Measurements from ENCODE around the gene HGFAC.

Gene HGFAC

DNA sequence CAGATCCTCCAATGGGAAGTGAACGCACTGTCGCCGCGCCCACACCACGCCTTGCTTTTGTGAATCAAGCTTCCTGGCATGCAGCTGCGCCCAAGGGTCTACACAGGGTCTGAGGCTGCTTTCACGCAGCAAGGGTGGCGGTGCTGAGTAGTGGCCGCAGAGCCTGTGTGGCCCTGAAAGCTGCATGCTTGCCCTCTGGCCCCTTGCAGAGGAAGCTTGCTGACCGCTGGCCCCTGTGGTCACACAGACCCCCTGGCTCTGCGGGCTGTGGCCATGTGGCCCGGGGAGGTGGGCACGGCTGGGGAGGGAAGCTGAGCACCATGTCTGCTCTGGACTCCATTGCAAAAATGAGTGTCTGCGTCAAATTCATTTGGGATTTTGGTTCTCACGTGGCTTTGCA lies 30.1 kb downstream of the HGFAC start:
- CTCF ChIA-PET = interaction anchor here (1.1 to 3.1 kb wide), 3 partner anchors 9 to 126 kb away, joined by 3 to 33 read pairs (median 3); no protein-coding TSS in a partner anchor
- TF ChIP-seq, protein P1, sequence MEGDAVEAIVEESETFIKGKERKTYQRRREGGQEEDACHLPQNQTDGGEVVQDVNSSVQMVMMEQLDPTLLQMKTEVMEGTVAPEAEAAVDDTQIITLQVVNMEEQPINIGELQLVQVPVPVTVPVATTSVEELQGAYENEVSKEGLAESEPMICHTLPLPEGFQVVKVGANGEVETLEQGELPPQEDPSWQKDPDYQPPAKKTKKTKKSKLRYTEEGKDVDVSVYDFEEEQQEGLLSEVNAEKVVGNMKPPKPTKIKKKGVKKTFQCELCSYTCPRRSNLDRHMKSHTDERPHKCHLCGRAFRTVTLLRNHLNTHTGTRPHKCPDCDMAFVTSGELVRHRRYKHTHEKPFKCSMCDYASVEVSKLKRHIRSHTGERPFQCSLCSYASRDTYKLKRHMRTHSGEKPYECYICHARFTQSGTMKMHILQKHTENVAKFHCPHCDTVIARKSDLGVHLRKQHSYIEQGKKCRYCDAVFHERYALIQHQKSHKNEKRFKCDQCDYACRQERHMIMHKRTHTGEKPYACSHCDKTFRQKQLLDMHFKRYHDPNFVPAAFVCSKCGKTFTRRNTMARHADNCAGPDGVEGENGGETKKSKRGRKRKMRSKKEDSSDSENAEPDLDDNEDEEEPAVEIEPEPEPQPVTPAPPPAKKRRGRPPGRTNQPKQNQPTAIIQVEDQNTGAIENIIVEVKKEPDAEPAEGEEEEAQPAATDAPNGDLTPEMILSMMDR (IDR thresholded peaks at IDR 0.05; ENCODE audit: insufficient read depth, low read length, missing control alignments) = no peak
- no peak for DNase-seq (ENCODE audit: low read depth, low spot score)
- POLR2A ChIA-PET = no interaction called here
- no peak overlapping the region for H3K4me3 ChIP-seq (ENCODE audit: low read depth, low read length)

DNA sequence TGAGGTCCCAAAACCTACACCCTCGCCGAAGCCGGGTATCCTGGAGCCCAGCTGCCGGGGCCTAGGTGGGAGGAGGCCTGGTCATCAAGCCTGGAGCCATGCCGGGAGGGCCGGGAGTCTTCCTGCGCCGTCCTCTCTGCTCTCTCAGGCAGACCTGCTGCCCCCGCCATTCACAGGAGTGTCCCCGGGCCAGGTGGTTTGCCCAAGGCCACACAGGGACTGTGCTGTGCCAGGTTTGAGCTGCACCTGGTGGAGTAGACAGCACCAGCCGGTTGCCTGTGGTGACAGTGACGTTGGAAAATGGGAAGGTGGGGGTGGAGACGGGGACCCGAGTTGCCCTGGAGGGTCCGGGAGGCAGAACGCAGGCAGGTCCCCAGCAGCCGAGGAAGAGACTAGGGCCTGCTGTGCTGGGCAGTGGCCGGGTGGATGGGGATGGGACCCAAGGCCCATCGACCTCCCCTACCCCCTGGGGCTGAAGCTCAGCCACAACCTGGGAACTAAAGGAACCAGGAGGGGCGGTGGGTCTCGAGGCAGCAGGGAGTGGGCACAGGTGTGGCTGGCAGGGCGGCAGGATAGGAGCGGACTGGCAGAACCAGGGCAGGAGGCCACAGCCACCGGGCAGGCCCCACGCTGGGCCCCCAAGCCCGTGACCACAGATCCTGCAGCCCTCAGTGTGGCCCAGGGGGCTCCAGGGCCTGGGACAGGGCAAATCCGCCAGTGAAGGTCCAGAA lies 30.8 kb downstream of the HGFAC start:
- TF ChIP-seq, protein P1 (IDR thresholded peaks at IDR 0.05; ENCODE audit: insufficient read depth, low read length, missing control alignments) = no peak
- H3K4me3 ChIP-seq (ENCODE audit: low read depth, low read length) = no peak overlapping the region
- POLR2A ChIA-PET = no interaction called here
- no peak for DNase-seq (ENCODE audit: low read depth, low spot score)
- CTCF ChIA-PET = interaction anchor here (1.1 to 3.1 kb wide), 3 partner anchors 8 to 126 kb away, joined by 3 to 33 read pairs (median 3); no protein-coding TSS in a partner anchor

DNA sequence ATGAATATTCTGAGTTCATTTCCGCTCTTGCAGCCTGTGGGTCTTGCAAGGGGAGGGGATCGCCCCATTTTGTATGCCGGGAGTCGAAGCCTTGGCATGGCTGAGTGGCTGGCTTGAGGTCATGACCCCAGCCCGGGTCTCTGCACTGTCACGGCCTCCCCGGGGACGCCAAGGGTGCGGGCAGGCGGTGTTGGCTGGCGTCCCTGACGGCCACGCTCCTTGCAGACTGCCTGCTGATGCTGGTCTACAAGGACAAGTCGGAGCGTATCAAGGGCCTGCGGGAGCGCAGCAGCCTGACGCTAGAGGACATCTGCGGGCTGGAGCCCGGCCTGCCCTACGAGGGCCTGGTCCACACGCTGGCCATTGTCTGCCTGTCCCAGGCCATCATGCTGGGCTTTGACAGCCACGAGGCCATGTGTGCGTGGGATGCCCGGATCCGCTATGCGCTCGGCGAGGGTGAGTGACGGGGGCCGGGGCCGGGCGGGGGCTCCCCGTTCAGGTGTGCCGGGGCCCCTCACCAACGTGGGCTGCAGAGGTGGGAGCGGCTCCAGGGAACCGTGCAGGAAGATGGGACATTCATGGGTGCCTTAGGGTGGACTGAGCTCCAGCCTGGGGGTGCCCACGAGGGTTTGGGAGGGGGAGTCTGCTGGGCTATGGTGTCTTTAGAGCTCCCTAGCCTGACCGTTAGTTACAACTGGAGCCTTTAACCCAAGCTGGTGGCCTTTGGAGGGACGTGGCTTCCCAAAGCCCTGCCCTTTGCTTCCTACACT lies 31.6 kb downstream of the HGFAC start:
- TF ChIP-seq, protein P1 (IDR thresholded peaks at IDR 0.05; ENCODE audit: insufficient read depth, low read length, missing control alignments) = no peak
- CTCF ChIA-PET = interaction anchor here (3.1 kb wide), 1 partner anchor 7 kb away, joined by 33 read pairs; no protein-coding TSS in a partner anchor
- POLR2A ChIA-PET = no interaction called here

DNA sequence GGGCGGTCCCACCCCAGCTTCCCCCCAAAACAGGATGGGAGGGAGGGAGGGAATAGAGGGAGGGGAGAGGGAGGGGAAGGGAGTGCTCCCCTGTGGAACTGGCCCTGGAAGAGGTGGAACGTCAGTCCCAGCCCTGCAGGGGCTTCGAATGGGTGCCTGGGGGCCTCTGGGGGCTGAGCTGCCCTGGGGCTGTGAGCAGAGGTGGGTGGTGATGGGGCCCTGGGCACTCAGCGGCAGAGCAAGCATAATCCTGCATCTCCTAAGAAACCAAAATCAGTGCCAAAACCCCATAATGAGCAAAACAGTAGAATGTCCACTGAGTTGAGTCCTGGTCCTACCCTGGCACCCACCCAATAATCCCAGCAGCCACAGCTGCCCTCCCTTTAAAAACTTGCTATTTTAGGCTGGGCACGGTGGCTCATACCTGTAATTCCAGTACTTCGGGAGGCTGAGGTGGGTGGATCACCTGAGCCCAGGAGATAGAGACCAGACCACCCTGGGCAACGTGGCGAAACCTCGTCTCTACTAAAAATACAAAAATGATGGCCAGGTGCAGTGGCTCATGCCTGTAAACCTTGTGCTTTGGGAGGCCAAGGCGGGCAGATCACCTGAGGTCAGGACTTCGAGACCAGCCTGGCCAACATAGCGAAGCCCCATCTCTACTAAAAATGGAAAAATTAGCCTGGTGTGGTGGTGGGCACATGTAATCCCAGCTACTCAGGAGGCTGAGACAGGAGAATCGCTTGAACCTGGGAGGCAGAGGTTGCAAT lies 32.4 kb downstream of the HGFAC start:
- no peak overlapping the region for H3K4me3 ChIP-seq (ENCODE audit: low read depth, low read length)
- DNase-seq (ENCODE audit: low read depth, low spot score) = no peak
- TF ChIP-seq, protein P1 (IDR thresholded peaks at IDR 0.05; ENCODE audit: insufficient read depth, low read length, missing control alignments) = no peak
- ChIA-PET CTCF (no interaction called here), POLR2A (no interaction called here)

More for the DNA sequence above, 31.6 kb downstream of the HGFAC start:
- H3K4me3 ChIP-seq (ENCODE audit: low read depth, low read length) = no peak overlapping the region
- DNase-seq (ENCODE audit: low read depth, low spot score) = no peak

DNA sequence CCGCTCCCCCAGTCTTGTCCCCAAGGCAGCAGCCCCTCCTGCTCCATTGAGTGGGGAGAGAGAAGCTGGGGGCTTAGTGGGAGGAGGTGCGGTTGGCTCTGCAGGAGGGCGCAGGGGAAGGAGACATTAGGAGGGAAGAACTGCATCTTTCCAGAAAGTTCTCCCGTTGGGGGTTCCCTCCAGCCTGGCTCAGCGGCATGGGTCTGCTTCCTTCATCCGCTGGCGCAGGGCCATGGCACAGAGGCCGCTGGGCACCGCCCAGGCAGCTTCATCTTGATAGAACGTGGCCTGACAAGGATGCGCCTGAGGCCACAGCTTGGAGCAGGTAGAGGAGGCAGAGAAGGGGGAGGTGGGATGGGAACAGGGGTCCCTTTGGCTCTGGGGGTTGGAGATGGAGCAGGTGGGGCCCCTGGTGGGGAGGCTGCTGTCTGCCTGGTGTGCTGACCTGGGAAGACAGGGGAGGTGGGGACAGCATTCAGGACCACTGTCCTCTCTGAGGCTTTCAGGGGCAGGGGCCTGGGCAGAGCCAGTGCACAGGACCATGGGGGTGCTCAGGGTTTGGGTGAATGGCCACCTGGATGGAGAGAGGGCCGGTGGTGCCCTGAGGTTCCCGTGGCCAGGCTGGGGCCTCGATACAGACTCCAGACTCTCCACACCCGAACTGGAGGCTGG lies 33.4 kb downstream of the HGFAC start:
- H3K4me3 ChIP-seq (ENCODE audit: low read depth, low read length) = no peak overlapping the region
- ChIA-PET POLR2A (no interaction called here), CTCF (no interaction called here)
- TF ChIP-seq, protein P1 (IDR thresholded peaks at IDR 0.05; ENCODE audit: insufficient read depth, low read length, missing control alignments) = no peak
- DNase-seq (ENCODE audit: low read depth, low spot score) = no peak

All from AG04449 (cell line).